K562 (cell line): ENCODE results near the gene VSIG2. TPM values are rescaled to one million over a fixed set of nuclear protein-coding genes. Genes with fewer than 3 reads are reported as not detected.
"Not testable (repeated sequence)": the region's sequence is repeated elsewhere in the genome, so short reads cannot be mapped to it uniquely, and the experiment has no call there.

Source experiments
- ATAC-seq: fragments of 200-7000 bp; cut with Tn5 transposase; 3 replicates; pipeline ENCODE4 v1.9.1; 2020; ENCODE audit warnings: moderate library complexity
- BruUV-seq: library from RNA; stranded (reverse); fragments of 400-500 nt; replicated peaks from 2 replicates; lab custom pipeline; 2021; lab: Mats Ljungman, UMichigan
- CTCF ChIA-PET: fragments of 300-600 bp; formaldehyde crosslinking; extraction: SDS; loops from one replicate; lab custom pipeline; 2021; ENCODE audit warnings: low intra/inter-chr PET ratio; lab: Yijun Ruan, JAX
- POLR2A ChIA-PET: fragments of 300-600, 350-650 bp; sonication (Branson Sonifier 250); formaldehyde crosslinking; extraction: SDS; loops from one replicate; lab custom pipeline; 2021; ENCODE audit warnings: antibody characterized with exemption, inconsistent platforms; lab: Yijun Ruan, JAX
- DNase-seq, 4 experiments: peaks; one replicate each; pipeline versions ENCODE4 v3.0.0 to v3.0.0-alpha.2; 2011 to 2018; ENCODE audit warnings: low spot score in 3 of 4, mixed read lengths in 3 of 4; ENCODE audit errors: extremely low read depth in 1 of 4
- FAIRE-seq: peaks from 2 replicates; lab custom pipeline; 2011; peaks lifted over from hg19 to GRCh38; lab: Jason Lieb, UNC
- H2AFZ ChIP-seq: 2 replicates; pipeline ENCODE4 v1.6.0; 2011; ENCODE audit warnings: low read depth, low read length, control low read depth, inconsistent platforms
- H3K27ac ChIP-seq: fragments of 200-600 bp; 3 replicates; pipeline ENCODE4 v1.8.0; 2011; ENCODE audit warnings: low read depth, mild to moderate bottlenecking, control low read depth, inconsistent platforms, low read length, moderate library complexity, mixed read lengths; ENCODE audit errors: extremely low read depth
- H3K27me3 ChIP-seq, 2 experiments: fragments of 300-600 bp in 1 of 2; 2 replicates in 1 of 2; 3 replicates in 1 of 2; pipeline versions ENCODE4 v1.6.0 to v1.8.0; 2011; ENCODE audit warnings: inconsistent platforms in 2 of 2, low read length in 2 of 2, mild to moderate bottlenecking in 1 of 2, mixed read lengths in 1 of 2, moderate library complexity in 1 of 2; ENCODE audit not compliant: control insufficient read depth in 2 of 2, insufficient read depth in 2 of 2
- H3K36me3 ChIP-seq: fragments of 300-600 bp; 3 replicates; pipeline ENCODE4 v1.8.0; 2011; ENCODE audit warnings: mild to moderate bottlenecking, low read length, inconsistent platforms; ENCODE audit not compliant: control insufficient read depth, insufficient read depth
- H3K4me1 ChIP-seq, 2 experiments: fragments of 200-600 bp in 1 of 2; replicated peaks in 1 of 2; 2 replicates in 1 of 2; 3 replicates in 1 of 2; pipeline versions ENCODE4 v1.5.1 to v1.8.0; 2011; ENCODE audit warnings: inconsistent platforms in 2 of 2, low read length in 2 of 2, mild to moderate bottlenecking in 1 of 2, mixed read lengths in 1 of 2, moderate library complexity in 1 of 2; ENCODE audit not compliant: control insufficient read depth in 2 of 2, insufficient read depth in 2 of 2
- H3K4me2 ChIP-seq: 2 replicates; pipeline ENCODE4 v1.6.1; 2011; ENCODE audit warnings: low read length, control low read depth, inconsistent platforms, mixed read lengths; ENCODE audit not compliant: insufficient read depth
- H3K4me3 ChIP-seq: fragments of 200-600 bp; sonication (generic), shearing (Covaris generic); 2 replicates; pipeline ENCODE4 v1.5.1; 2016; ENCODE audit warnings: control low read depth, inconsistent platforms
- H3K79me2 ChIP-seq: fragments of 200-600 bp; 3 replicates; pipeline ENCODE4 v1.8.0; 2011; ENCODE audit warnings: low read length, inconsistent platforms; ENCODE audit not compliant: control insufficient read depth, insufficient read depth
- H3K9ac ChIP-seq, 2 experiments: 2 replicates each; pipeline versions ENCODE4 v1.6.0 to v1.6.1; 2011; ENCODE audit warnings: low read depth in 2 of 2, low read length in 2 of 2, control low read depth in 1 of 2, inconsistent platforms in 1 of 2, mild to moderate bottlenecking in 1 of 2, mixed read lengths in 1 of 2; ENCODE audit not compliant: insufficient read depth in 1 of 2
- H3K9me1 ChIP-seq: one replicate; pipeline ENCODE4 v1.6.0; 2011; ENCODE audit warnings: inconsistent platforms, mild to moderate bottlenecking, low read length, moderate library complexity; ENCODE audit not compliant: control insufficient read depth, insufficient read depth
- H3K9me3 ChIP-seq: replicated peaks from 2 replicates; pipeline ENCODE4 v1.5.1; 2011; ENCODE audit warnings: low read depth, low read length, inconsistent platforms; ENCODE audit not compliant: control insufficient read depth, insufficient read depth
- H4K20me1 ChIP-seq: replicated peaks from 2 replicates; pipeline ENCODE4 v1.6.1; 2011; ENCODE audit warnings: low read length, inconsistent platforms, mixed read lengths; ENCODE audit not compliant: control insufficient read depth, insufficient read depth
- EGR1 ChIP-seq: fragments of 450-650 bp; conservative IDR thresholded peaks from 2 replicates; pipeline ENCODE4 v1.6.1; 2017; ENCODE audit warnings: mild to moderate bottlenecking
- WGBS: fragments of 100-300 bp; shearing (Covaris generic); methylation state at CpG from one replicate; pipeline ENCODE4 v1.1.6; 2016; ENCODE audit warnings: low coverage, mixed read lengths; ENCODE audit not compliant: insufficient coverage; ENCODE audit errors: missing lambda C conversion rate; 5-methylcytosine and 5-hydroxymethylcytosine counted together
- in situ Hi-C: fragments of 300-500 bp; cut with MboI; formaldehyde crosslinking; loops from 4 replicates; pipeline ENCODE4 v1.15.0; 2018; ENCODE audit warnings: inconsistent platforms, mixed read lengths
- intact Hi-C: fragments of 100-400 bp; cut with micrococcal nuclease; formaldehyde crosslinking; loops from 2 replicates; pipeline ENCODE4 v1.14.2; 2022
- polyA plus RNA-seq, 8 experiments: library from polyadenylated mRNA; depleted of rRNA in 4 of 8; stranded (reverse) in 5 of 8; unstranded in 3 of 8; fragments of >200 nt; fragmentation: Nextera tagmentation in 2 of 8; fragmentation: Illumina TruSeq in 1 of 8; extraction: Ambion mirVana in 2 of 8; extraction: Trizol in 1 of 8; gene quantifications; 2 replicates each; pipeline versions ENCODE4 v1.2.1 to v1.2.3, GENCODE V29; 2011 to 2014; ENCODE audit warnings: inconsistent platforms in 1 of 8, missing spikeins in 1 of 8
- total RNA-seq, 7 experiments: library from RNA; depleted of rRNA in 6 of 7; stranded (reverse); fragments of >200 nt in 6 of 7; fragmentation: Illumina TruSeq in 2 of 7; extraction: Trizol in 2 of 7; gene quantifications; 2 replicates each; pipeline versions ENCODE4 v1.2.1 to v1.2.3, GENCODE V29; 2011 to 2021; ENCODE audit warnings: low replicate concordance in 1 of 7
- TF ChIP-seq, protein P1 (sequence below), 2 experiments: fragments of 450-650 bp in 1 of 2; sonication (generic) in 1 of 2; formaldehyde crosslinking in 1 of 2; IDR thresholded peaks in 1 of 2; conservative IDR thresholded peaks in 1 of 2; 2 replicates each; pipeline versions ENCODE4 v1.6.1 to v1.8.1; 2016 to 2023; ENCODE audit warnings: mild to moderate bottlenecking in 2 of 2, moderate library complexity in 2 of 2, inconsistent platforms in 1 of 2, missing genetic modification reagents in 1 of 2

Gene VSIG2
- total and polyA plus RNA-seq, 9 of the 15 experiments (the other 6 are each of a cell fraction or from before 2014, with no cell fraction given): not detected

DNA sequence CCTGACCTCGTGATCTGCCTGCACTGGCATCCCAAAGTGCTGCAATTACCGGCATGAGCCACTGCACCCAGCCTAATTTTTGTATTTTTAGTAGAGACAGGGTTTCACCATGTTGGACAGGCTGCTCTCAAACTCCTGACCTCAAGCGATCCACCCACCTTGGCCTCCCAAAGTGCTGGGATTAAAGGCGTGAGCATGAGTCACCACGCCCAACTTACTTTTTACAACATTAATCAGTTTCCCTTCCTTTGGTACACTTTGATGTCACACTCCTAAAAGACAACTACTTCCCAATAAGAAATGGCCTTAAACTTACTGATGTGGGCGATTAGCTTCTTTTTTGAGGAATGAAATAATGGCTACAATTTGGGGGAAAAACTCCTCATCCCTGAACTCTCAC, 18.9 kb upstream of the VSIG2 start:
- H4K20me1 ChIP-seq, H3K27me3 ChIP-seq, BruUV-seq, H3K9me1 ChIP-seq, H3K9ac ChIP-seq, H3K27ac ChIP-seq, intact Hi-C loops, H3K4me3 ChIP-seq, H3K36me3 ChIP-seq, H3K4me2 ChIP-seq, H3K4me1 ChIP-seq, ATAC-seq, H3K79me2 ChIP-seq, H3K9me3 ChIP-seq, DNase-seq, POLR2A ChIA-PET, in situ Hi-C loops, H2AFZ ChIP-seq: not testable (repeated sequence)
- CTCF ChIA-PET: interaction anchor here (1.1 kb wide), 1 partner anchor 33 kb away, joined by 3 read pairs; no protein-coding TSS in a partner anchor
- peak; percentile 11 for FAIRE-seq
- peak; percentile 46; the same call in 1 of the 2 replicates for TF ChIP-seq EGR1
- TF ChIP-seq, protein P1, sequence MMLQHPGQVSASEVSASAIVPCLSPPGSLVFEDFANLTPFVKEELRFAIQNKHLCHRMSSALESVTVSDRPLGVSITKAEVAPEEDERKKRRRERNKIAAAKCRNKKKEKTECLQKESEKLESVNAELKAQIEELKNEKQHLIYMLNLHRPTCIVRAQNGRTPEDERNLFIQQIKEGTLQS (IDR thresholded peaks at IDR 0.05): peak; percentile 47
- TF ChIP-seq, protein P1 (CRISPR knock-in tag; conservative IDR thresholded peaks at IDR 0.05): not testable (repeated sequence)
- 56% methylated on average over 5 of the region's 6 CpGs for WGBS
